ENCODE measurements around the gene TP53TG3.
"Not testable (repeated sequence)": the region's sequence is repeated elsewhere in the genome, so short reads cannot be mapped to it uniquely, and the experiment has no call there.

TP53TG3 gene

GRCh38 chr16:32676065-32676464, at the start of gene TP53TG3:
Gene TP53TG3 (minus strand): TSS chr16:32676165. CDS start chr16:32676097, 68 bp downstream.
- not testable (repeated sequence) for DNase-seq (ENCODE audit: low spot score)

- not testable (repeated sequence) for DNase-seq (ENCODE audit: low spot score)
Measured at GRCh38 chr16:32650876-32651275, 25.1 kb downstream of the TP53TG3 start.

- not testable (repeated sequence) for DNase-seq (ENCODE audit: low spot score)
Measured at GRCh38 chr16:32647562-32647961, 28.4 kb downstream of the TP53TG3 start.

GRCh38 chr16:32646780-32647179, 29.2 kb downstream of the TP53TG3 start:
- not testable (repeated sequence) for DNase-seq (ENCODE audit: low spot score)

GRCh38 chr16:32646177-32646576, 29.8 kb downstream of the TP53TG3 start:
- not testable (repeated sequence) for DNase-seq (ENCODE audit: low spot score)

- not testable (repeated sequence) for DNase-seq (ENCODE audit: low spot score)
Measured at GRCh38 chr16:32645278-32645908, 30.6 kb downstream of the TP53TG3 start.

GRCh38 chr16:32644715-32645114, 31.2 kb downstream of the TP53TG3 start:
- DNase-seq (ENCODE audit: low spot score) = not testable (repeated sequence)

- DNase-seq (ENCODE audit: low spot score) = not testable (repeated sequence)
Measured at GRCh38 chr16:32637614-32638013, 38.4 kb downstream of the TP53TG3 start.

- not testable (repeated sequence) for DNase-seq (ENCODE audit: low spot score)
Measured at GRCh38 chr16:32632096-32632495, 43.9 kb downstream of the TP53TG3 start.

Measured in Ammon's horn (tissue), 1 donor.